Measurements from ENCODE around the gene SP3. TPM values are rescaled to one million over a fixed set of nuclear protein-coding genes. Genes with fewer than 3 reads are reported as not detected.

Gene SP3
- total RNA-seq, 1 donor from 2014 or later: 210 TPM

DNA sequence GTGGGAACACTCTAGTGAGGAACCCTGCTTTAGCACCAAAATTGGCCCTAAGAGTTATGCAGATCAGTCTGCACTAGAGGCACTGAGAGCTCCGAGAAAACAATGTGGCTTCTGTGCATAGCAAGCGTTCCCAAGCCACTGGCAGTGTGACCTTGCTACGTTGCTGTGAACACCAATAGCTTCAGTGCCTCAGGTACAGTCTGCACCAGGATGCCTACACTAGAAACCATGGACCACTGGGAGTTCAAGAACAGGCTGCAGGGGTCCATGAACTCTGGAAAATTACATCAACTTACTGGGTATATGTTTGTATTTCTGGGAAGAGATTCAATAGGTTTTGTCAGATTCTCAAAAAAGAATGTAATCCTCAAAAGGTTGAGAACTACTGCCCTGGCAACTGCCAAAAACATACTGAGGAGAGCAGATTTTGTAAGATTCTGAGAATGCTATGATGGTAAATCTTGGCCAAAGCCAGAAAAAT lies 18.3 kb upstream of the SP3 start:
- no peaks in the 10 kb centered on the region for H3K9me3 Mint-ChIP-seq
- Histone ChIP-seq H3K36me3 (no peaks in the 10 kb centered on the region), H3K4me2 (no peak overlapping the region), H3K27me3 (no peaks in the 10 kb centered on the region), H3K4me1 (peaks cover 8% of the 10 kb centered on the region), H3K4me3 (no peak overlapping the region), H3K79me2 (ENCODE audit: low read depth) (no peaks in the 10 kb centered on the region), H3K9ac (no peak overlapping the region), H3K9me3 (ENCODE audit: low read depth) (no peaks in the 10 kb centered on the region), H3F3A (ENCODE audit: low read depth) (no peaks in the 10 kb centered on the region), H2AFZ (replicated peaks) (no peak overlapping the region), H4K20me1 (ENCODE audit: low read depth) (no peaks in the 10 kb centered on the region), H3K27ac (no peak overlapping the region)
- H3K27ac Mint-ChIP-seq: no peak overlapping the region
- no peaks in the 10 kb centered on the region for H3K36me3 Mint-ChIP-seq
- no peak overlapping the region for H3K4me3 Mint-ChIP-seq
- TF ChIP-seq, protein P1, sequence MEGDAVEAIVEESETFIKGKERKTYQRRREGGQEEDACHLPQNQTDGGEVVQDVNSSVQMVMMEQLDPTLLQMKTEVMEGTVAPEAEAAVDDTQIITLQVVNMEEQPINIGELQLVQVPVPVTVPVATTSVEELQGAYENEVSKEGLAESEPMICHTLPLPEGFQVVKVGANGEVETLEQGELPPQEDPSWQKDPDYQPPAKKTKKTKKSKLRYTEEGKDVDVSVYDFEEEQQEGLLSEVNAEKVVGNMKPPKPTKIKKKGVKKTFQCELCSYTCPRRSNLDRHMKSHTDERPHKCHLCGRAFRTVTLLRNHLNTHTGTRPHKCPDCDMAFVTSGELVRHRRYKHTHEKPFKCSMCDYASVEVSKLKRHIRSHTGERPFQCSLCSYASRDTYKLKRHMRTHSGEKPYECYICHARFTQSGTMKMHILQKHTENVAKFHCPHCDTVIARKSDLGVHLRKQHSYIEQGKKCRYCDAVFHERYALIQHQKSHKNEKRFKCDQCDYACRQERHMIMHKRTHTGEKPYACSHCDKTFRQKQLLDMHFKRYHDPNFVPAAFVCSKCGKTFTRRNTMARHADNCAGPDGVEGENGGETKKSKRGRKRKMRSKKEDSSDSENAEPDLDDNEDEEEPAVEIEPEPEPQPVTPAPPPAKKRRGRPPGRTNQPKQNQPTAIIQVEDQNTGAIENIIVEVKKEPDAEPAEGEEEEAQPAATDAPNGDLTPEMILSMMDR (IDR thresholded peaks at IDR 0.05): no peak
- TF ChIP-seq EZH2phosphoT487 (IDR thresholded peaks at IDR 0.05) (no peak), EZH2 (IDR thresholded peaks at IDR 0.05) (no peak)
- peak; percentile 16 for DNase-seq (ENCODE audit: low spot score)
- H3K4me1 Mint-ChIP-seq: peaks cover 6% of the 10 kb centered on the region
- peaks cover 2% of the 10 kb centered on the region for H3K27me3 Mint-ChIP-seq (ENCODE audit: insufficient read depth, low read depth)

DNA sequence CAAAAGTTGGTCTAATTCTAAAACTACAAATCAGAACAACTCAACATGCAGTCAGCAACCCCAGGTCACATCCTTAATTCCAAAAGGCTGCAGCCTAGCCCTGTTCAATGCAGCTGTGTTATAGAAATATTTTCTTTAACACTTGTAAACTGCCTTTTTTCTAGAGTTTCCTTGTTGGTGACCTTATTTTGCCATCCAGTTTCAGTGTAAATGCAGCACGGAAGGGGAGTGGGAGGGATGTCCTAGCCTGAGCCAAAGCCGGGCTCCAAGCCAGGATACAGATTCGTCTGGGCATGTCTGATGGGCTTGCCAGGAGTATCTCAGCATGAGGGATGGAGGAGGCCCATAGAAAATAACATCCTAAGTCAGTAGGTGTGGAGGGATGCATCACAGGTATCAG lies 17.7 kb upstream of the SP3 start:
- no peak for DNase-seq (ENCODE audit: low spot score)
- Mint-ChIP-seq H3K27me3 (ENCODE audit: insufficient read depth, low read depth) (peaks cover 2% of the 10 kb centered on the region), H3K9me3 (no peaks in the 10 kb centered on the region), H3K4me1 (peaks cover 6% of the 10 kb centered on the region), H3K27ac (no peak overlapping the region), H3K4me3 (no peak overlapping the region), H3K36me3 (no peaks in the 10 kb centered on the region)
- Histone ChIP-seq H3K27ac (no peak overlapping the region), H3K9me3 (ENCODE audit: low read depth) (no peaks in the 10 kb centered on the region), H3K9ac (no peak overlapping the region), H3K4me2 (no peak overlapping the region), H3K4me3 (no peak overlapping the region), H3K79me2 (ENCODE audit: low read depth) (no peaks in the 10 kb centered on the region), H2AFZ (replicated peaks) (peak overlapping the region; percentile 54), H4K20me1 (ENCODE audit: low read depth) (no peaks in the 10 kb centered on the region), H3K27me3 (no peaks in the 10 kb centered on the region), H3F3A (ENCODE audit: low read depth) (no peaks in the 10 kb centered on the region), H3K4me1 (peaks cover 8% of the 10 kb centered on the region), H3K36me3 (no peaks in the 10 kb centered on the region)
- TF ChIP-seq EZH2 (IDR thresholded peaks at IDR 0.05) (no peak), EZH2phosphoT487 (IDR thresholded peaks at IDR 0.05) (no peak)
- TF ChIP-seq, protein P1 (IDR thresholded peaks at IDR 0.05): no peak

DNA sequence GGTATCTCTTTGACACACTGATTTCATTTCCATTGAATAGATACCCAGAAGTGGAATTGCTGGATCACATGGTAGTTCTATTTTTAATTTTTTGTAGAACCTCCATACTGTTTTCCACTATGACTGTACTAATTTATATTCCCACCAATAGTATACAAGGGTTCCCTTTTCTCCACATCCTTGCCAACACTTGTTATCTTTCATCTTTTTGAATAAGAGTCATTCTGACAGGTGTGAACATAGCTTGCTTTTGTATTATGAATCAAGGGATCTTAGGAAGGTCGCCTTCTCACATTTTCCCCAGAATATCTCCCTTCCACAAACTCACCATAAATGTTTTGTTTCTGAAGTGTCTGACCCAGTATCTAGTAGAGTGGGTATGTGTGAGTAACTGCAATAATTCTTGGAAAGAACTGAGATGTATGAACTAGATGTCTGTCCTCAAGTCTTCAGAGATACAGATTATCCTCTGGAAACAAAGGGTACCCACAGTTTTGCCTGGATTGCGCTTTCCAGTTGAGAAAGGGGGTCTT lies 17.1 kb upstream of the SP3 start:
- Histone ChIP-seq H3F3A (ENCODE audit: low read depth) (no peaks in the 10 kb centered on the region), H3K4me2 (no peak overlapping the region), H3K4me3 (no peak overlapping the region), H3K9ac (no peak overlapping the region), H3K4me1 (peaks cover 8% of the 10 kb centered on the region), H3K36me3 (no peaks in the 10 kb centered on the region), H4K20me1 (ENCODE audit: low read depth) (no peaks in the 10 kb centered on the region), H3K79me2 (ENCODE audit: low read depth) (no peaks in the 10 kb centered on the region), H3K9me3 (ENCODE audit: low read depth) (no peaks in the 10 kb centered on the region), H3K27ac (no peak overlapping the region), H2AFZ (replicated peaks) (peak overlapping the region; percentile 54), H3K27me3 (no peaks in the 10 kb centered on the region)
- Mint-ChIP-seq H3K9me3 (no peaks in the 10 kb centered on the region), H3K36me3 (no peaks in the 10 kb centered on the region), H3K4me1 (peaks cover 6% of the 10 kb centered on the region), H3K4me3 (no peak overlapping the region), H3K27ac (no peak overlapping the region), H3K27me3 (ENCODE audit: insufficient read depth, low read depth) (peaks cover 2% of the 10 kb centered on the region)
- TF ChIP-seq EZH2phosphoT487 (IDR thresholded peaks at IDR 0.05): no peak
- TF ChIP-seq EZH2 (IDR thresholded peaks at IDR 0.05): no peak
- TF ChIP-seq, protein P1 (IDR thresholded peaks at IDR 0.05): no peak
- no peak for DNase-seq (ENCODE audit: low spot score)
